NCI-H2107 treated with DMSO at 0.1 percent for 48 hours (cell line): ENCODE measurements around the gene BANF1.
"Not testable (repeated sequence)": the region's sequence is repeated elsewhere in the genome, so short reads cannot be mapped to it uniquely, and the experiment has no call there.

ENCODE experiments used
- DNase-seq: peaks from one replicate; lab custom pipeline; 2025; ENCODE audit not compliant: unreplicated experiment; lab: John Stamatoyannopoulos, UW

BANF1 gene

GRCh38 chr11:66011239-66011784, 9.0 kb downstream of the BANF1 start:
- DNase-seq = no peak

DNA sequence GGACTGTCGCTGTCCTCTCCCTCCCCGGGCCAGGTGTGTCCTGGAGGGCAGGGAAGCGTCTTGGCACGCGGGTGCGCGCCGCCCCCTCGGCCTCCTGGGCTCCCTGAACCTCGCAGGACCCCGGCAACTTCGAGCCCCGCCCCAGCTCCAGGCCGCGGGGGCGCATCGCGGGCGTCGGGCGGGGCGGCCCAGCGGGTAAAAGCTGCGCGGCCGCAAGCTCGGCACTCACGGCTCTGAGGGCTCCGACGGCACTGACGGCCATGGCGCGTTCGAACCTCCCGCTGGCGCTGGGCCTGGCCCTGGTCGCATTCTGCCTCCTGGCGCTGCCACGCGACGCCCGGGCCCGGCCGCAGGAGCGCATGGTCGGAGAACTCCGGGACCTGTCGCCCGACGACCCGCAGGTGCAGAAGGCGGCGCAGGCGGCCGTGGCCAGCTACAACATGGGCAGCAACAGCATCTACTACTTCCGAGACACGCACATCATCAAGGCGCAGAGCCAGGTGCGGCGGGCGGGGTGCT, 9.5 kb downstream of the BANF1 start, which contains the start of gene CST6:
CST6 (plus strand) TSS at position 224 of the 519 bp plus-strand sequence; CDS start at position 261, 37 bp downstream.
- DNase-seq = no peak

- DNase-seq = no peak
Observed at GRCh38 chr11:66012371-66012945, 10.2 kb downstream of the BANF1 start.

DNA sequence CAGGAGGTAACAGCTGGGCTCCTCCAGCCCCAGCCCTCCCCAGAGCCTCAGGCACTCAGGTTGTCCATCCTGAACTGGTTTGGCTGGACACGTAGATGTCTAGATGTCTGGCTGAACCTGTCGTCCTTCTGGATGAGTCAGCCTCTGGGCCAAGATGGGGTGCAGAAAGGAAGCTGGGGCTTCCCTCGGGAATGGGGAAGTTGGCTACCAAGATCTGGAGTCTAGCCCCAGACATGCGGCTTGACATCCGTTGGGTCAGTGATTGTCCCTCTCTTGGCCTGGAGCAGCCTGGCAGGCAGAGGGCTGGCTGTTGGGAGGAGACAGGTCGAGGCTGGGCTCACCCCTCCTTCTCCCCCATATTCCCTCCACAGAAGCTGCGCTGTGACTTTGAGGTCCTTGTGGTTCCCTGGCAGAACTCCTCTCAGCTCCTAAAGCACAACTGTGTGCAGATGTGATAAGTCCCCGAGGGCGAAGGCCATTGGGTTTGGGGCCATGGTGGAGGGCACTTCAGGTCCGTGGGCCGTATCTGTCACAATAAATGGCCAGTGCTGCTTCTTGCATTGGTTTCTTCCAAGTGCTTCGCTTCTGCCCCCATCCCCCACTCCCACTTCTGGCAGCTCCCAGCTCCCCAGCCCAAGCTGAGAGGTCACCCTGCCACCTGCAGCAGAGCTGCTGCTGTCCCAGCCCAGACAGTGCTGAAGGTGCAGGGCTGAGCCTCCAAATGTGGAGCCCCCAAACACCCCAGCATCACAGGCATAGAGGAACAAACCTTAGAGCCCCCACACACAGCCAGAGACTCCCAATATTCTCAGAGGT, 10.9 kb downstream of the BANF1 start:
- no peak for DNase-seq

GRCh38 chr11:66013762-66014100, 11.4 kb downstream of the BANF1 start:
- DNase-seq = no peak

DNA sequence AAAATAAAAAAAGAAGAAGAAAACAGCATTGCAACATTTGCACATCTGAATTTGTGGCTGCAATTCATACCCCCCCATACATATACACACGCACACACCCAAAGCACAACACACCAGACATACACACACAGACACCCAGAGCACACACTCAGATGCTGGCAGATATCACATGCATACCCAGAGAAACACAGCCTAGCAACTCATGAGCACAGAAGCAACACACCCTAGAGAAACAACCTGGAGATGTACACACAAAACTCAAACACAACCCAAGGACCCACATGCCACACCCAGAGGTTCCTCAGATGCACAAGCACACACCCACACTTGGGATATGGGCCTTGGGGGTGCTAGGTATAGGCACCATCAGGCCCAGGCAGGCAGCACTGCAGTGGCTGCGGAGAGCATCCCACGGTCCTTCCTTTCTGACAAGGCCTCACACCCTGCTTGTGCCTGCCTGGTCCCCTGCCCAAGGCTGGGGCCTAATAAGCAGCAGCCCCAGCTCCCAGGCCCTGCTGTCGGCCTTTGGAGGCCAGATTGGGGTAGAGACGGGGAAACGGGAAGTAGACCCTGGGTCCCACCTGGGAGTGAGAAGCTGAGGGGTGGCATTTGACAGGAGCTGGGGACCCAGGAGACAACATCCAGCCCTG, 12.6 kb downstream of the BANF1 start:
- DNase-seq = no peak

DNA sequence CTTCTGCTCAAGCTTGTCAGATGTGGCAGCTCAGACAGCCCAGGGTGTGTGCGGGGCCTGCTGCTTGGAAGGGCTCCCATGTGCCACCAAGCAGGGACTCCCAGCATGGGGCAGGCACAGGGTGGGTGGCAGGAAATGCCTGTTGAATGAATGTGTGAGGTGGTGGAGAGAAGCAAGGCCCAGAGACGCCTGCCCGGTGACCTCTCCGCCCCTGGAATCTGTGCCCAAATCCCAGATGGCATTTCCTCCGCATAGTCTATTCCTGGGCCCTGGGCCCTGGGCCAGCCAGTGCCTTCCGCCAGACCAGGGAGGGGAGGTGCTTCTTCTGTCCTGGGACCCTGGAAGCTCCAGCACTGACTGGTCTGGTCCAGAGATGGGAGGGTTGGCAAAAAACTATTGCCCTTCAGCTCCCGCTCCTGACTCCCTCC, 13.2 kb downstream of the BANF1 start:
- no peak for DNase-seq

- DNase-seq = no peak
Observed at GRCh38 chr11:66015936-66016792, 13.9 kb downstream of the BANF1 start.

DNA sequence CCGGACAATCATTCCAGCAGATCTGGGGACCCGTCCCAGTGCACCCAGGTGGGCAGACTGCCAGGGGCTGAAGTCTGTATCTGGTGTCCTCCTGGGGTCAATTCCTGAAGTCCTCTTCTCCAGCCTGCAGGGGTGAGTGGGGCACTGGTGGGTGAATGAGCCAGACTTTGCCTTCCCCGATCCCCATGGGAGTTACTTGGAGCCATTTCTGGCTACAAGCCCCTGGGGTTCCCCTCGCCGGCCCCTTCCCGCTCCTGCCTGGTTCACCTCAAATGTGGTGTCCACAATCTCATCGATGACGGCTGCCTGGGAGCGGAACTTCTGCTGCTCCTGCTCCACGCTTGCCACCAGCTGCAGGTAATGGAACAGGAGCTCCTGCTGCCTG, 14.5 kb downstream of the BANF1 start:
- DNase-seq = no peak

DNA sequence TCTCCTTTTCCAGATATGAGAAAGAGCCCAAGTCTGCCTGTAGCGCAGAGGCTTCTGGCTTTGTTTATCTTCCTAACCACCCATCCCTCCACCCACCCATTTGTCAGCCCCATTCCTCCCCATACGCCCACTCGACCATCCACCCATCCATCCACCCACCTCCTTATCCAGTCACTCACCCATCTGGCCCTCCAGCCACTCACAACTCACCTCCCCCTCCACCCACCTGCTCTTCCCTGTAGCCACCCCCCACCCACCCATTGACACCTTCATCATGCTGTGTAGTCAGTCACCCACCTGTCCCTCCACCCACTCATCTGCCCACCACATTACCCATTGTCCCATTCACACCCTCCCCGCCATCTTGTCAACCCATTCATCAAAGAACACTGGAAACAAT, 15.0 kb downstream of the BANF1 start:
- no peak for DNase-seq

GRCh38 chr11:66020212-66020611, 17.9 kb downstream of the BANF1 start:
- DNase-seq = no peak

DNA sequence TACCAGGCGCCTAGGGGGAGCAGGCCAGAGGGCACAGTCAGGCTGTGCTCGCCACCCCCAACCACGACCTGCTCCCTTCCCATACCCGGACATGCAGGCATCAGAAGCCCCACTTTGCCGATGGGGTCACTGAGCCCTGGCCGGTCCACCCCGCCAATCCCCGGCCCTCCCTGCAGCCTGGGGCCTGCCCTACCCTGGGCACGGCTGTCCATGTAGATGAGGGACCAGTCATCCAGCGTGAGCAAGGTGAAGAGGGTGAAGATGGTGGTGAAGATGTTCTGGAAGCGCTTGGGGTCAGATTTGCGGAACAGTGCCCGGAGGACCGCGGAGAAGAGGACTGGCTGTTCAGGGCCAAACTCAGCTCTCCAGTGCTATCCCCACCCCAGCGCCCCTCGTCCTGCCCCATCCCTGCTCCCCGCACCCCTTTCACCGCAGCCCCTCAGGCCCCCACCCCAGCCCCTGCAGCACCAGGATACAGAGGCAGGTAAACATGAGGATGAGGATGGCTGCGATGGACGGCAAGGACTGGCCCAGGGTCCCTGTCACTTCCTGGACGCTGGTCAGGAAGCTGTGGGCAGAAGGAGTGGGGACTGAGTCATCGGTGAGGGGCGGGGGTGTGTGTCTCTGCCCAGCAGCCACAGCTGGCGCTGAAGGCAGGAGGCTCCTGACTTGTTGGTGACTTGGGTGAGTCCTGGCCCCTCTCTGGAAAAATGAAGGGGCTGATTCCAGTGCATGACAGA, 18.5 kb downstream of the BANF1 start:
- no peak for DNase-seq

GRCh38 chr11:66022401-66023185, 20.3 kb downstream of the BANF1 start:
- no peak for DNase-seq

- DNase-seq = not testable (repeated sequence)
Observed at GRCh38 chr11:66023186-66023440, 20.8 kb downstream of the BANF1 start.

- DNase-seq = no peak
Observed at GRCh38 chr11:66026017-66026529, 23.8 kb downstream of the BANF1 start, which contains the start of gene CATSPER1. Gene CATSPER1 (minus strand): TSS chr11:66026479. CDS start chr11:66026379, 100 bp downstream.

- no peak for DNase-seq
Observed at GRCh38 chr11:66032957-66033735, 30.8 kb downstream of the BANF1 start.

DNA sequence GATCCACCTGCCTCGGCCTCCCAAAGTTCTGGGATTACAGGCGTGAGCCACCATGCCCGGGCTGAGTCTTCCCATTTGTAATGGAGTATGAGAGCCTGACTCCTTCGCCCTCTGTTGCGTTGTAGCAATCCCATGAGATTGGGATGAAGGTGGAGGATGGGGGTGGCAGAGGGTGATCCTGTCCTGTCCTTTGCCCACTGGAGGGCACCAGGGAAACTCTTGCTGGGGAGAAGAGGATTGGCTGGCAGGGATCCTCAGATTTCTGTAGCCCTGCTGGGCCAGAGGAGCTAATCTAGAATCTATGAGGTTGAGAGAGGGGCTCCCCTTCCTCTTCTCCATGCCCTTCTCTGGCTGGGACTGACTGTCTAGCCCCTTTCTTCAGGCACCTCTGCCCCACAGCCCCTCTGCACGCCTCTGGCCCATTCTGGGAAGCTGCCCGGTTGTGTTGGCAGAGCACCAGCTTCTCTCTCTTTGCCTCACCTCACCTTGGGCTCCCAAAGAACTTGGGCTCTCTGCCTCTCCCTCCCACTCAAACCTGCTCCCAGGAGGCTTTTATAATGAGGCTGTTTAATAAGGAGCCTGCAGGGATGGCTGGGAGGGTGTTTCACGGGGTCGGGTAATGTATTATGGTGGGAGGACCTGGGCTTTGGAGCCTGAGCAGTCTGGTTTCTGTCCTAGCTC, 33.5 kb downstream of the BANF1 start:
- DNase-seq = no peak

DNA sequence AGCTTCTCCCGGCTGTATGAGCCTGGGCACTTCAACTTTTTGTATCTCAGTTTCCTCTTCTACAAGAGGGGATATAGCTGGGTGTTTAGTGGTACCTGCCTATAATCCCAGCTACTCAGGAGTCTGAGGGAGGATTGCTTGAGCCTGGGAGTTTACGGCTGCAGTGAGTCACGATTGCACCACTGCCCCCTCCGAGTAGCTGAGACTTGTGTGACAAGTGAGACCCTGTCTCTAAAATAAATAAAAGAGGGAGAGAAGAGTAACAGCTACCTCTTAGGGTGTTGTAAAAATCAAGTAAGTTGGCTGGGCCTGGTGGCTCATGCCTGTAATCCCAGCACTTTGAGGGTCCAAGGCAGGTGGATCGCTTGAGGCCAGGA, 34.0 kb downstream of the BANF1 start:
- DNase-seq = no peak
